ENCODE results near the gene NR1I2.

The NR1I2 gene

GRCh38 chr3:119825820-119826219 lies 43.9 kb downstream of the NR1I2 start:
- no peak for DNase-seq

GRCh38 chr3:119826711-119827608 lies 45.1 kb downstream of the NR1I2 start:
- no peak for DNase-seq

GRCh38 chr3:119829420-119829819 lies 47.5 kb downstream of the NR1I2 start:
- no peak for DNase-seq

- no peak for DNase-seq
Observed at GRCh38 chr3:119831022-119831421, 49.1 kb downstream of the NR1I2 start.

GRCh38 chr3:119831941-119832371 lies 50.1 kb downstream of the NR1I2 start:
- no peak for DNase-seq

- DNase-seq: no peak
Observed at GRCh38 chr3:119834754-119835370, 53.0 kb downstream of the NR1I2 start.

GRCh38 chr3:119835556-119835955 lies 53.7 kb downstream of the NR1I2 start:
- no peak for DNase-seq

GRCh38 chr3:119841808-119842471 lies 60.0 kb downstream of the NR1I2 start:
- no peak for DNase-seq

GRCh38 chr3:119849126-119849525 lies 67.2 kb downstream of the NR1I2 start:
- DNase-seq: no peak

- no peak for DNase-seq
Observed at GRCh38 chr3:119856695-119857094, 74.8 kb downstream of the NR1I2 start.

- no peak for DNase-seq
Observed at GRCh38 chr3:119858957-119859356, 77.1 kb downstream of the NR1I2 start.

GRCh38 chr3:119859728-119860127 lies 77.8 kb downstream of the NR1I2 start:
- DNase-seq: no peak

- no peak for DNase-seq
Observed at GRCh38 chr3:119861681-119862080, 79.8 kb downstream of the NR1I2 start.

GRCh38 chr3:119862616-119863015 lies 80.7 kb downstream of the NR1I2 start:
- no peak for DNase-seq

GRCh38 chr3:119864476-119864875 lies 82.6 kb downstream of the NR1I2 start:
- no peak for DNase-seq
